ENCODE data around the gene KCNQ1. TPM values are rescaled to one million over a fixed set of nuclear protein-coding genes. Genes with fewer than 3 reads are reported as not detected.

KCNQ1 gene
- total RNA-seq, 2 experiments from 2014 or later = 20.4 to 24.3 TPM

DNA sequence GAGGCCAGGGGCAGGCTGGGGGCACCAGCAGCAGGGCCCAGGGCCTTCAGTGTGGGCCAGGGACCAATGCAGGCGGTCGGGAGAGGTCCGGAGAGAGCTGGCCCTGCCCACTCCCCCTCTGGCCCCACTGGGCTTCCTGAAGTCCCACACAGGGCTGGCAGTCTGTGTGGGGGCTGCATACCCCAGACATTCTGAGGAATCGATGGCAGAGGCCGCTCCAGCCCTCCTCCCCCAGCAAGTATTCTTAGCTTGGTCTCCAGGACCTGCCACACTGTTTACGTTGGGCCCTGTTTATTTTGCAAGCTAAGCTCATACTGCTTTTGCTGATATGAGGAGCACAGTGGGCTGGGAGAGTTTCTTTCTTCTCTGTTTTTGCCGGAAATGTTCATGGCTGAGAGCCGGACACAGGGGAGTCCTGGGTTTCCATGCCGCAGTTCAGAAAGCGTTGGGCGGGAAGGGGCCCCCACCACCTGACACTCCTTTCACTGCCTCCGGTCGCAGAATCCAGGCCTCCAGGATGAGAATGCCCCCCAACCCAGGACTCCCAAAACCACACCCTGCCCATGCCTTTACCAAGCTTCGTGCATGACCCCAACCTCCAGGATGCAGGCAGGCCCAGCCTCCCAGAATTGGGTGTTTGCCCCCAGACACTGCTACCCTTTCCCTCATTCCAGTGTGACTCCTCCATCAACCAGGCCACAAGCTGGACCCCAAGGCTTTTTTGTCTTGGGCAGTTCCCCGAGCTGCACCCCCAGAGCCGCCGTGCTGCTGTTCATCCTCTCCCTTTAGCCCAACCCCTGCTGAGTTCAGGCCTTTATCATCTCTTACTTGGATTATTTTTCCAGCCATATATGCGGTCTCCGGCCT is 336.8 kb downstream of the KCNQ1 start:
- Mint-ChIP-seq H3K27me3 (peaks cover 8% of the 10 kb centered on the region), H3K36me3 (ENCODE audit: low read depth) (no peaks in the 10 kb centered on the region), H3K9me3 (no peaks in the 10 kb centered on the region), H3K27ac (no peak overlapping the region), H3K4me1 (no peaks in the 10 kb centered on the region), H3K4me3 (no peak overlapping the region)
- ChIA-PET POLR2A (no interaction called here), CTCF (interaction anchor here (1.4 kb wide), 1 partner anchor 249 kb away, joined by 3 read pairs; no protein-coding TSS in a partner anchor)
- no peak for DNase-seq

DNA sequence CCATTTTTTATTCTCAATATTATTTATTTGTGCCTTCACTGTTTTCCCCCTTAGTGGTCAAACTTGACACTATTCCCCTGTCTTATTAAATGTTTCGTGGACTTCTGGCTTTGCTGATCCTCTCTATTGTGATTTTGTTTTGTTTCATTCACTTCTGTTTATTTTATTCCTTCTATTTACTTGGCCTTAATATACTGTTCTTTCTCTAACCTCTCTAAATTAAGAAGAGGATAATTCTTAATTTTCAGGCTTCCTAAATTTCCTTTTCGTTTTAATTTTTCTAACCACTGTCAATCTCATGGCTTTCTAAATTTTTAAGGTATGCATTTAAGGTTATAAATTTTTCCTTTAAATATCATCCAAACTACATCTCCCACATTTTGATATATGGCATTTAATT is 338.0 kb downstream of the KCNQ1 start:
- no peak for DNase-seq
- Mint-ChIP-seq H3K4me1 (no peaks in the 10 kb centered on the region), H3K9me3 (no peaks in the 10 kb centered on the region), H3K36me3 (ENCODE audit: low read depth) (no peaks in the 10 kb centered on the region), H3K27me3 (peaks cover 8% of the 10 kb centered on the region), H3K27ac (no peak overlapping the region), H3K4me3 (no peak overlapping the region)
- ChIA-PET POLR2A (no interaction called here), CTCF (no interaction called here)

DNA sequence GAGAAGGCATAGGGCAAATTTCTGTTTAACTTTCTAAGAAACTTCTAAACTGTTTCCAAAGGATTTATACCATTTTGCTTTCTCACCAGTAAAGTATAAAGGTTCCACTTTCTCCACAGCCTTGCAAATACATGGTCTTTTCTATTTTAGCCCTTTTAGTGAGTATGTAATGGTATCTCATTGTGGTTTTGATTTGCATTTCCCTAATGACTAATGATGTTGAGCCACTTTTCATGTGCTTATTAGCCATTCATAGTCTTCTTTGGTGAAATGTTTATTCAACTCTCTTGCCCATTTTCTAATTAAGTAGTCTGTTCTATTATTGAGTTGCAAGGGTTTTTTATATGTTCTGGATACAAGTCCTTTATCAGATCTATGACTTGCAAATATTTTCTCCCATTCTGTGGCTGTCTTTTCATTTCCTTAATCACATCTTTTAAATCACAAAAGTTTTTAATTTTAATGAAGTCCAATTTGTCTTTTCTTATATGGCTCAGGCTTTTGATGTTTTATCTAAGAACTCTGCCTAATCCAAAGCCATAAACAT is 338.8 kb downstream of the KCNQ1 start:
- H3K27me3 Mint-ChIP-seq = peaks cover 8% of the 10 kb centered on the region
- H3K27ac Mint-ChIP-seq = no peak overlapping the region
- no peaks in the 10 kb centered on the region for H3K9me3 Mint-ChIP-seq
- H3K4me3 Mint-ChIP-seq = no peak overlapping the region
- ChIA-PET POLR2A (no interaction called here), CTCF (no interaction called here)
- no peak for DNase-seq
- no peaks in the 10 kb centered on the region for H3K36me3 Mint-ChIP-seq (ENCODE audit: low read depth)
- no peaks in the 10 kb centered on the region for H3K4me1 Mint-ChIP-seq

DNA sequence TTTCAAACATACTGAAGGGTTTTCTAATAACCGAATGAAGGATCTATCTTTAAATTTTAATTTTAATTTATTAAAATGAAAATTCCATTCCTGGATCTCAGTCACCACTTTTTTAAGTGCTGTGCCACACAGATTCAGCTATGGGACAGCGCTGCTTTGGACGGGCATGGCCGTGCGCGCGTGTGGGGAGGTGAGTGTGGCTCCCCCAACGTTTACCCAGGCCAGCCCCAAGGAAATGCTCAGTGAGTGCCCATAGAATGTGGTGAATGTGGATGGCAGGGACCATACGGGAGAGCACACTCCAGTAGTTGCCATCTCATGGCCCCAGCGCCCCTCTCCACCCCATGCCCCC is 343.0 kb downstream of the KCNQ1 start:
- Mint-ChIP-seq H3K9me3 (no peaks in the 10 kb centered on the region), H3K4me3 (no peak overlapping the region), H3K36me3 (ENCODE audit: low read depth) (no peaks in the 10 kb centered on the region), H3K27me3 (peaks cover 5% of the 10 kb centered on the region), H3K27ac (no peak overlapping the region), H3K4me1 (no peaks in the 10 kb centered on the region)
- ChIA-PET POLR2A (no interaction called here), CTCF (interaction anchor here (0.9 to 1.7 kb wide), 2 partner anchors 15 to 16 kb away, joined by 3 read pairs; no protein-coding TSS in a partner anchor)
- DNase-seq = no peak

DNA sequence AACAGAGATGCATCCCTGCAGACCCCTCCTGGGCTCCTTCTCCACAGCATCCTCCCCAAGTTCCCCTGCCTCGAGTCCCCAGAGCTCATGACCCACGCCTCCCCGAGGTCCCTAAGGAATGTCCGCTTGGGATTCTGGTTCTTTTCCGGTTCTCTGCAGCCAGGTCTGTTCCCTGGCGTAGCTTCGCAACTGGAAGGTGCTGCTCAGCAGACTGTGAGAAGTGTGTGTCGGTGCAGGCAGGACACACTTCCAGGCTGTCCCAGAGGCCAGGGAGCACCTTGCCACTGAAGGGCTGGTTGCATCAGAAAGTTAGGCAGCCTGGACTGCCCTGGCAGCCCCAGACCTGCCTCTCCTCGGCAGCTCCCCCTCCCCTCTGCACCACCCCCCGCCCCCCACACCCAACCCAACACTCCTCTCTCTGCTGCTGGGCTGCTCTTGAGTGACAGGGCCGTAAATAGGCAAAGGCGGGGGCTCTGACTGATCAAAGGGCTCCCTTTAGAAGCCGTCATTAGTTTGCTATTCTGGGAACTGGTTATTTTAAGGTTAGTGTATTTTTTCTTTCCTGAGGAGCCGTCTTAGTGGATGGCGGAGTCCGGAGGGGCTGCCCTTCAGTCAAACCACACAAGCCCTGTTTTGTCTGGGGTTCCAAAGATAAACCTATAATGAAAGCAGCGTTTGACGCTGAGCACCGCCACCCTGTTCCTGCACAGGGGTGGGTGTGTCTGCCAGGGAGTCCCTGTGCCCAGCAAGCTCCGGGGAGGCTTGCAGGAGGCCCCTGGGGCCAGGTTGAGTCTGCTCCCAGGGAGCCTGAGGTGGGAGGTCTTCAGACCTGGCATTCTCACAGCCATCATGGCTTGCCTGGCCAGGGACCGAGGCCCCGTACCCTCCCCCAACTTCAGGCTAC is 343.6 kb downstream of the KCNQ1 start:
- Mint-ChIP-seq H3K27ac (no peak overlapping the region), H3K27me3 (peaks cover 5% of the 10 kb centered on the region), H3K36me3 (ENCODE audit: low read depth) (no peaks in the 10 kb centered on the region), H3K4me1 (no peaks in the 10 kb centered on the region), H3K4me3 (no peak overlapping the region), H3K9me3 (no peaks in the 10 kb centered on the region)
- no peak for DNase-seq
- POLR2A ChIA-PET = no interaction called here
- CTCF ChIA-PET = no interaction called here

DNA sequence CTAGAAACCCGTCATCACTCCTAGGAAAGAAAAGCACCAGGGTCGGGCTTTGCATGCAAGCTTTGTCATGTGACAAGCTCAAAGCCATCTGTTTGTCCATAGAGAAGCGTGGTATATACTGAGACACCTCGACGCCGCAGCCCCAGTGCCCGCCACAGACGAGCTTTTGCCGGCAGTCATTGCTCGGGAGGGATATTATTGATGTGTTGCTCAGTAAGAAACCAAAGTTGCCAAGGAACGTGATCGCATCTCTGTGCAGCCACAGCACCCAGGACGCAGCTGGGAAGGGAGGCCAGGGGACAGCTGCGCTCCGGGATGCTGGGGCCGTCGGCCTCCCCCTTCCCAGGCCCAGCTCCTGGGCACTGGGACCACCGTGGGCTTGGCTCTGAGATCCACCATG is 344.5 kb downstream of the KCNQ1 start:
- H3K27ac Mint-ChIP-seq = no peak overlapping the region
- CTCF ChIA-PET = no interaction called here
- no peaks in the 10 kb centered on the region for H3K36me3 Mint-ChIP-seq (ENCODE audit: low read depth)
- no peak overlapping the region for H3K4me3 Mint-ChIP-seq
- DNase-seq = no peak
- POLR2A ChIA-PET = no interaction called here
- H3K9me3 Mint-ChIP-seq = no peaks in the 10 kb centered on the region
- no peaks in the 10 kb centered on the region for H3K4me1 Mint-ChIP-seq
- peaks cover 5% of the 10 kb centered on the region for H3K27me3 Mint-ChIP-seq

DNA sequence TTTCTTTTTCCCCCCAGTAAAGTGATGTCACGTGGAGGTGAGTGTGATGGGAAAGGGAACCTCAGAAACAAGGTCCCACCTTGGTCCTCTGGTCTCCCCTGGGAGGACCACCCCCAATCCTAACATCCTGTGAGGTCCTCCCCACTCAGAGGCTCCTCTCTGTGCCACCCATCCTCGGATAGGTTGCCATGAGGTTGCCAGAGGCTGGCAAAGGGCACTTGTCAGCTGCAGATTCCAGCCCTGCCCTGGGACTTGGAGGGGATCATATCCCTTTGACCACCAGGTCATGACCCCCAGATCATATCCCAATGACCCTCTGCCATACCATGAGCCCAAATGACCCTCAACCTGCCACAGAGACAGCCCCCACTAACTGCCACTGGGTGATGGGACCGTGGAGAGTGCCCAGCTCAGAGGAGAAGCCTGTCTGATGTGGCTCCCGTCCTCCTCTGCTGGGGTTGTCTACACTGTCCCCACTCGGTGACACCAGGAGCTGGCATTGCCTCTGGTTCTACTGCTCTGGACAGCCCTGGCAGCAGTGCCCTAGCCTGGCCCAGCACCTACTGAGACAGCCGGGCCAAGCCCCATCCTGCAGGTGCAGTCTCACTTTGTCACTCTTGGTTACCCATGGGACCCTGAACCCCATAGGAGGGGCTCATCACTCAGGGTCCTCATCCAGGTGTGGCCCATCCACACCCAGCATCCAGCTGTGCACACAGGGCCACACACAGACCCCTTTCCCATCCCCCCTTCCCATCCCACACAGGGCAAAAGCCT is 345.2 kb downstream of the KCNQ1 start:
- Mint-ChIP-seq H3K27ac (no peak overlapping the region), H3K36me3 (ENCODE audit: low read depth) (no peaks in the 10 kb centered on the region), H3K4me3 (no peak overlapping the region), H3K9me3 (no peaks in the 10 kb centered on the region), H3K27me3 (peaks cover 4% of the 10 kb centered on the region), H3K4me1 (no peaks in the 10 kb centered on the region)
- no peak for DNase-seq
- POLR2A ChIA-PET = no interaction called here
- CTCF ChIA-PET = no interaction called here

DNA sequence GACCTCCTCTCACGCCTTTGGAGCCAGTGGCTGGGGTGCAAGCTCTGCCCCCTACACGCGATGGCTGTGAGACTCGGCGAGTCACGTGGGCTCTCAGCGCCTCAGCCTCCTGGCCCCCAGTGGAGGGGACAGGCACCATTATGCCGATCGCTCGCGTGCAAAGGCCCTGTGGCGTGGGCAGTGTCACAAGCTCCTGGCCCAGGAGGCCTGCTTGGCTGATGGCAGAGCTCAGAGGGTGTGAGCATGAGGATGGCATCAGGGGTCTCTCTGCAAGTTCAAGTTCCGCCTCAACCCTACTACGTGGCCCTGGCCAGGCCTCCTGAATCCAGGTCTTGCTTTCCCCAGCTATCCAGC is 345.7 kb downstream of the KCNQ1 start:
- POLR2A ChIA-PET = no interaction called here
- no peak overlapping the region for H3K27ac Mint-ChIP-seq
- no peak overlapping the region for H3K4me3 Mint-ChIP-seq

DNA sequence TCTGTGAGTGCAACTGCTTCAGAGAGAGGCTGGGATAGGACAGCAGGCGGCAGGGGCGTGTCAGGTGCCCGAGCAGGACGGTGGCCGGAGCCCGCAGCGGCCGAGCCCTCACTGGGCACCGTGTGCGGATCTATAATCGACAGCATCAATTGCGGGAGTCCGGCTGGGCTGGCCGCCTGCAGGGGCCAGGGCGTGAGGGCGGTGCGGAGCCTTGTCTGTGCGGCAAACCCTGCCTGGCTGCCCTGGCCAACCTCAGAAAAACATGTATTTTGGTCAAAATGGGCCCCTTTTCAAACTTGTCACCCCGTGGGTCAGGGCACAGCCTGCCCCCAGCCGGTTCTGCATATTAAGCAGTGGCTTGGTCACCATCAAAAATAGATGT is 346.3 kb downstream of the KCNQ1 start:
- ChIA-PET POLR2A (no interaction called here), CTCF (no interaction called here)
- H3K36me3 Mint-ChIP-seq (ENCODE audit: low read depth) = no peaks in the 10 kb centered on the region
- no peaks in the 10 kb centered on the region for H3K4me1 Mint-ChIP-seq
- H3K27ac Mint-ChIP-seq = no peak overlapping the region
- no peak overlapping the region for H3K4me3 Mint-ChIP-seq
- peaks cover 2% of the 10 kb centered on the region for H3K27me3 Mint-ChIP-seq
- DNase-seq = no peak
- H3K9me3 Mint-ChIP-seq = no peaks in the 10 kb centered on the region

More for the DNA sequence above, 345.7 kb downstream of the KCNQ1 start:
- no peaks in the 10 kb centered on the region for H3K36me3 Mint-ChIP-seq (ENCODE audit: low read depth)
- no peaks in the 10 kb centered on the region for H3K4me1 Mint-ChIP-seq
- no peak for DNase-seq
- H3K27me3 Mint-ChIP-seq = peaks cover 2% of the 10 kb centered on the region
- H3K9me3 Mint-ChIP-seq = no peaks in the 10 kb centered on the region
- CTCF ChIA-PET = no interaction called here

DNA sequence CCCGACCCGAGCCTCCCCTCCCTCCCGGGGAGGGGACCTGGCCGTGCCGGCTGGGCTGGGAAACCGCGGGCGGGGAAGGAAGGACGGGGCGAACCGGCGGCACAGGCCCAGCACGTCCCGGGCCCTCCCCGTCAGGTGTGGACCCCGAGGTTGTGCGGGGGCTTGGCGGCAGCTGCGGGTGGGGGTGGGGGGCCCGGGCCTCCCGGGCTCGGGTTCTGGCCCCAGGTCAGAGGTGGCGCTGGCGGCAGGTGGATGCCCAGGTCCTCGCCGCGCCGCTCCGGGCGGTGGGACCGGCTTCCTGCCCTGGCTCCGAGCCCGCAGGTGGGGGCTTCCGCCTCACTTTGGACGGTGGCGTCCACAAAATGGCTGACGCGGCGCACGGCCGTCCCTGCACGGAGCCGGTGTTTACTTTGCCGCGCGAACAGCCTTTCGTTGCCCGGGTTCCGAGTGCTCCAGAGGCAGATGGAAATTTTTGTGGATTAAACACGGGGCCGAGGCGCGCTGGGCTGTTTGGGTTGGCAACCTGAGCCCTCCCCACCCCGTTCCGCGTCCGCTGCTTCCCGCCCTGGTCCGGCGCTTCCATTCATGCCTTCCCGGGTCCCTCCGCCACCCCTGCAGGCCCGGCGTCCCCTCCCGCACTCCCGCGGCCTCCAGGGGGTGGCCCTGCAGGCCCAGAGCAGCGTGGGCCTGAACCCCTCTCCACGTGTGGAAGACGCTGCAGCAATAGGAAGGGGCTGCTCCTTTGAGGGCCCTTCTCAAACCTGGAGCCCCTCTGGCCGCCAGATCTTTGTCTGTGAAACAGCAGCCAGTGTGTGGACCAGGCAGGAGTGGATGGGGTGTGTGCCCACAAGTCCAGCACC is 346.9 kb downstream of the KCNQ1 start:
- CTCF ChIA-PET = no interaction called here
- Mint-ChIP-seq H3K4me3 (no peak overlapping the region), H3K27me3 (no peaks in the 10 kb centered on the region), H3K27ac (no peak overlapping the region), H3K4me1 (no peaks in the 10 kb centered on the region), H3K9me3 (no peaks in the 10 kb centered on the region), H3K36me3 (ENCODE audit: low read depth) (no peaks in the 10 kb centered on the region)
- POLR2A ChIA-PET = no interaction called here
- no peak for DNase-seq

DNA sequence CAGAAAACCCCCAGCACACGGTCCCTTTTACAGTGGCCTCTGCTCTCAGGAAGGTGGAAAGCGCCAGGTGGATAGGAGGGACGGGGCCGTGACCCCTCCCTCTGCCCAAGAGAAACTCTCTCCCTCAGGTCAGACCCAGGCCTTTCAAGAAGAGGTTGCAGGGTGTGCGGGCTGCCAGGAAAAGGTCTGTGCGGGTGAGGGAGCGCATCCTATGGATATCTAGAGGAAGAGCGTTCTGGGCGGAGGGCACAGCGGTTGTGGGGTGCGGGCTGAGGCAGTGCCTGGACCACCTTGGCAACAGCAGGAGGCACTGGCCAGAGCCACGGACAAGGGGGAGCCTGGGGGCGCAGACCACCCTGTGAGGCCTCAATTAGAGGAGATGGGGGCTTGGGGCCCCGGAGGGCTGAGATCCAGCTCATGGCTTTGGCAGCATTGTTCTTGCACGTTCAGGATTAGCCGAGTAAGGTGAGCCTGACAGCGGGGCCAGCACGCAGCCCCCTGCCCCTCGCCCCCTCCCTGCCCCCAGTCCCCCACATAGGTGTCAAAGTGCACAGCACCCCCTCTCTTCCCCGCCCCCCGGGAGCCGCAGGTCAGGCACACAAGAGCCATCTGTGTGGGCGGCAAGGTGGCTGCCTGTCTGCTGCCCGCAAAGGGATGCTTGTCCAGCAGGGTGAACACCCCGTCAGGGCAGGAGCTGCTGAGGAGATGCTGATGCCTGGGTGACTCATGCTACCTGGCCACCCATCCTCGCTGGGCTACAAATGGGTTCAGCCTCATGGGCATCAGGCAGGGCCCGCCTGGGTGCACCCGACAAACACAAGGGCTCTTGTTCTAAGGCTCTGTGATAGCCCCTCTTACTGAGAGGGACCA is 347.8 kb downstream of the KCNQ1 start:
- POLR2A ChIA-PET = no interaction called here
- Mint-ChIP-seq H3K9me3 (no peaks in the 10 kb centered on the region), H3K27me3 (no peaks in the 10 kb centered on the region), H3K4me3 (no peak overlapping the region), H3K27ac (no peak overlapping the region), H3K4me1 (no peaks in the 10 kb centered on the region), H3K36me3 (ENCODE audit: low read depth) (no peaks in the 10 kb centered on the region)
- CTCF ChIA-PET = interaction anchor here (0.8 kb wide), 1 partner anchor 11 kb away, joined by 3 read pairs; no protein-coding TSS in a partner anchor
- DNase-seq = no peak

DNA sequence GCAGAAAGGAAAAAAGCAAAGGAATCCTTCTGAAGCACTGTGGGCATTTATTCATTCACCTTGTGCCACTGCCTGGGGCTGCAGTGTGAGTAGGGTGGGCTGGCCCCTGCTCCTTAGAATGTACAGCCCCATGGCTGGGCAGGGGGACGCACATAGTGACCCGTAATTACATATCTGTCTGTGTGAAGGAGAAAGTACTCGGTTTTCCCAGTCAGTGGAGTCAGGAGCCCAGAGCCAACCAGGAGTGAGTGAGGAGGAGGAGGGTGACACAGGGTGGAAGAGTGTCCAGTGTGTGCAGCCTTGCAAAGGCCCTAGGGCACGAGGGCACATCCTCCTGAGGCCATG is 348.9 kb downstream of the KCNQ1 start:
- Mint-ChIP-seq H3K27ac (no peak overlapping the region), H3K4me1 (no peaks in the 10 kb centered on the region), H3K4me3 (no peak overlapping the region), H3K9me3 (no peaks in the 10 kb centered on the region), H3K27me3 (no peaks in the 10 kb centered on the region), H3K36me3 (ENCODE audit: low read depth) (no peaks in the 10 kb centered on the region)
- ChIA-PET POLR2A (no interaction called here), CTCF (no interaction called here)
- DNase-seq = no peak

Measured in activated CD4-positive, alpha-beta T cell treated with anti-CD3 and anti-CD28 coated beads, Interleukin-2, amount 10 ng/mL, durations not matched to agents 7 days and 5 days (primary cell).